ENCODE measurements around the gene PISD.

Gene PISD

DNA sequence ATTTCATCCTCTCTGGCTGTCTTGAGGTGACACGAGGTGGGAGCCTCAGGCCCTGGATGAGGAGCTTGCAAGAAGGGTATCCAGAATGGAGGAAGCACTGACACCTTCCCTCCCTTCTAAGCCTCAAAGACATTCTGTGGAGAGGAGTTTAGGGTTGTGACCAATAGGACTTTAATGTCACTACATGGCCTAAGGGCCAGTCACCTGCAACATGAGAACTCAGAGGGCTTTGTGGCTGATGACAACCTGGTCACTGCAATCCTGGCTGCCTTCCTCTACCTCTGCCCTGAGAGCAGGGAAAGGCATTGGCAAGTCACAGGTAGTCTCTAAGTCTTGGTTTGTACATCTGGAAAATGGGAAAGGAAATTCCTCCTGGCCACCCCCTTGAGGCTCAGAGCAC lies 33.7 kb downstream of the PISD start:
- no peak overlapping the region for H3K4me3 ChIP-seq (ENCODE audit: low read depth, low read length)

GRCh38 chr22:31627223-31627731 lies 34.7 kb downstream of the PISD start:
- no peak overlapping the region for H3K4me3 ChIP-seq (ENCODE audit: low read depth, low read length)
- no peak for TF ChIP-seq CTCF (IDR thresholded peaks at IDR 0.05; ENCODE audit: low read depth, low read length)

More for the DNA sequence above, 33.7 kb downstream of the PISD start:
- no peak for TF ChIP-seq CTCF (IDR thresholded peaks at IDR 0.05; ENCODE audit: low read depth, low read length)

DNA sequence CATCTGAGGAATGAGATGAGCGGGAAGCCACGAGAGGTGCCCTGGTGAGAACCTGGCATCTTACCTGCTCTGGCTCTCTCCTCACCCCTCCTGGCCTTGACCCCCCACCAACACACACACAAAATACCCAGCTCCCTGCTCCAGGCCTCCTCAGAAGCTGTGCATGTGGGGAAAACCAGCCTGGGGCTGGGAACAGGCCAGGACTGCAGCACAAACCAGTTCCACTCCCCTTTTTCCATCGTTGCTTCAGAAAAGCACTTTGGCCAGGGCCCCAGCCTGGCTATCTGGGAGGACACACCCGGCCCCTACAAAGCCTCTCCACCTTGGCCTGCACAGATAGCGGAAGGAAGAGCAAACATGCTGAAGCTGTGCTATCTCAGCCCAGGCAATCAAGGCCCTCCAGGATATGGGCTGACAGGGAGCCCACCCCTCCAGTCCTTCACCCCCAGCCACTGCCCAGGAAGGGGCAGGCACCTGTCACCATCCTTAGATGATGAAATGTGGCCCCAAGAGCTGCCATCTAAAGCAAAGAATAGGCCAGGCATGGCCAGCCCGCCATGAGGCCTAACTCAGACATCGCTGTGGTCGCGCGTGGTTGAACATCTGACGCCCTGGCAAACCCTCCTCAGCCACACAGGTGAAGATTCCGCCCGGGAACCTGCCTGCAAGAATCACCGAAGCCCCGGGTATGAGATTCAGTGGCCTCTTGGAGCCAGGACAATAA lies 35.4 kb downstream of the PISD start:
- no peak for TF ChIP-seq CTCF (IDR thresholded peaks at IDR 0.05; ENCODE audit: low read depth, low read length)
- H3K4me3 ChIP-seq (ENCODE audit: low read depth, low read length): no peak overlapping the region

DNA sequence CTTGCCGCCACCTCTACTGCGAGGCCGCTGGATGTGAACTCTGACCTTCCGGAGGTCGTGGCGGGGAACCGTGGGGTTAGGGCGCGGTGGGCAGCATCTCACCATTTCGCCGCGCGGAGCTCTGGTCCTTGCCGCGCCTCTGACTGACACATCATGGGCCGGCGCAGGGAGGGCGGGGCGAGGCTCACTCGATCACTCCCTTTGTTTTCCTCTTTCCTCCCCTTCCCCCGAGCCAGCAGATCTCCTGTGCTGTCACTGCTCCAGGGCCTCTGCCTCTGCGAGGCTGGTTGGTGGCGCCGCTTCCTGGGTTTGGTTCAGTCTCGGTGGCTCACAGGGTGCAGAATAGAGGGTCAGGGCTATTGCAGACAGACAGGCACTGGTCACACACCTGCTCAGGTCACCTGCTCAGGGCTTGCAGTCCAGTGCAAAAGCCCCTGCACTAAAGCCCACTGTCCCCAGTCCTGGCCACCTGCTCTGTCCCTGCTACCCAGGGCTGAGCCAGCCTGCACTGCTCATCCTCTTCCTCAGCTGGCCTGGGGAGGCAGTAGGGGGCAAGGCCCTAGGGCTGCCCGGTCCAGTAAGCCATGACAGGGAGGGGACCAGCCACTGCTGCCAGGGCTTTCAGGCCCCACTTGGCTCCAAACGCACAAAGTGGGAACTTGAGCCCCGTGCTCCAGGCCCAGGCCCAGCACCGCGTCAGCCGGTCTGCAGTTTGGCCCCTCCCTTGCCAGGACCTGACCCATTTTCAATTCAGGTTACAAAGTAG lies 36.2 kb downstream of the PISD start:
- no peak overlapping the region for H3K4me3 ChIP-seq (ENCODE audit: low read depth, low read length)

GRCh38 chr22:31625257-31625640 lies 36.8 kb downstream of the PISD start:
- TF ChIP-seq CTCF (IDR thresholded peaks at IDR 0.05; ENCODE audit: low read depth, low read length): no peak
- no peak overlapping the region for H3K4me3 ChIP-seq (ENCODE audit: low read depth, low read length)

More for the DNA sequence above, 36.2 kb downstream of the PISD start:
- no peak for TF ChIP-seq CTCF (IDR thresholded peaks at IDR 0.05; ENCODE audit: low read depth, low read length)

GRCh38 chr22:31623592-31624304 lies 38.3 kb downstream of the PISD start:
- no peak for TF ChIP-seq CTCF (IDR thresholded peaks at IDR 0.05; ENCODE audit: low read depth, low read length)
- H3K4me3 ChIP-seq (ENCODE audit: low read depth, low read length): no peak overlapping the region
